Fibroblast of skin of scalp (primary cell): ENCODE data around the gene GPX2. TPM values are rescaled to one million over a fixed set of nuclear protein-coding genes. Genes with fewer than 3 reads are reported as not detected.

Source experiments
- DNase-seq: peaks from one replicate; pipeline ENCODE4 v3.0.0-alpha.2; 2013
- polyA plus RNA-seq, 2 experiments: library from polyadenylated mRNA; unstranded; fragments of 120-200 nt; gene quantifications; one replicate each; pipeline ENCODE4 v1.2.1, GENCODE V29; 2013; ENCODE audit not compliant: insufficient read length in 2 of 2

The GPX2 gene
- polyA plus RNA-seq (2013, experiment 1 of 2; ENCODE audit: insufficient read length) = not detected
- 0.22 TPM for polyA plus RNA-seq (2013, experiment 2 of 2; ENCODE audit: insufficient read length)

DNA sequence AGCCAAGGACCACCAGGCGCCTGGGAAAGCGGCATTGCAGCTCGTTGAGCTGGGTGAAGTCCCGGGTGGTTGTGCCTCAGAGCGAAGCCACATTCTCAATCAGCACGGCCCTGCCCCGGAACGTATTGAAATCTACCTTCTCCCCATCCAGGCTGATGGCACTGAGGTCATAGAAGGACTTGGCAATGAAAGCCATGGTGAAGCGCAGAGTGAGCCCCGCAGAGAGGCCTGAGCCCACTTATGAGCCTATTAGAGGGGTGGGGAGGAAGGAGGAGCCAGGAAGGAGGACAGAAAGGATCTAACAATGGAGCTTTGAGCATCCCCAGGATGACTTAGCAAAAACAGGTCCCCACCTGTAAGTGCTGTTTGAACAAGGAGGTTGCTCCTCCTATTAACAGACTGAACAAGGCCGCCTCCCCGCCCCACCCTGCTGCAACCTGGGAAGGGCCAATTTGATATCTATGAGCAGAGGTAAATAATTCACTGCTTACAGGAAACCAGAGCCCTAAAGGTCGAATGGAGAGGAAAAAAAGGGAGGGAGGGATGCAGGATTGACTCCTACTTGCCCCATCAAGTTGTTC lies at the start of gene GPX2:
GPX2 (minus strand) TSS at position 215 of the 581 bp plus-strand sequence; CDS start at position 196, 19 bp downstream.
- no peak for DNase-seq

- DNase-seq = no peak
Measured at GRCh38 chr14:64990939-64991338, 48.4 kb upstream of the GPX2 start.

GRCh38 chr14:64990296-64990695 lies 47.8 kb upstream of the GPX2 start:
- DNase-seq = no peak

DNA sequence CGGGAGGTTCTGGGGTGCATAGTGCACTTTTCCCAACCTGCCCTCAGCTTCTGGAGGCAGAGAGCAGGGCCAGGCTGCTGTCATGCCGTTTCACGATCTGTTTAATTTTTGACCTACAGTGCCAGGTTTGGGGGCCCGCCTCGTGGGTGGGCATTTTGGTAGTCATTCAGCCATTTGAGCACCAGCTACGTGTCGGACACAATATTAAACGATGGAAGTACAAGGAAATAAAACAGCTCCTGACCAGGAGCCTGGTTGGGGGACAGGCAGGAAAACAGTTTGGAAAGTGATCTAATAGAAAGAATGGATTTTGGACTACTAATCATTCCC lies 44.9 kb upstream of the GPX2 start:
- no peak for DNase-seq

DNA sequence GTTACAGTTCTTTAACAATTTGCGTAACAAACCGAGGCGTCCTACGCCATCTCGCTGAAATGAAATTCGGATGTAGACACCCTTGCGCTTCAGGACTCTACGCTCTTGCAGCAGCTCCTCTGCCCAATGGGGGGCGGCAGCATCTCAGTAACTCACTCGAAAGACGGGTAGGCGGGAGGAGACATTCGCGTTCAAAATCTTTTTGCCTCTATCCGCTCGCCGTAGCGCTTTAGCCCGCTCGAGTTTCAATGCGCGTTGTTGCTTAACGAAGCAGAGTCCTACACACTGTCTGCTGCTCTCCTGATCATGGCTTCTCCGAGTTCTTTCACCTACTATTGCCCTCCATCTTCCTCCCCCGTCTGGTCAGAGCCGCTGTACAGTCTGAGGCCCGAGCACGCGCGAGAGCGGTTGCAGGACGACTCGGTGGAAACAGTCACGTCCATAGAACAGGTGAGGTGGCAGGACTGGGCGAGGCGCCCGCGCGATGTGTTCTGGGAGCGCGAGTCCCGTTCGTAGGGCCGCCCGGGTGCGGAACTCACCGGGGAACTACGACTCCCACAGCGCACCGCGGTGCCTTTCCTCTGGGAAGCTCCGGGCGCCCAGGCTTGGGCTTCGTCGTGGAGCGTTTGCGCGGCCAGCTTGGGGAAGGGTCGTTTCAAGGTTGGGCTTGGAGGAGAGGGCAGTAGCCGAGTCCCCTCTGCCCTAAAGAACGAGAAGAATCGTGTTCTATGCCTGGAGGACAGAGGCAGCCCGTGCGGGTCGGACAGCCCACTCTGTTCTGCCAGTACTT lies 44.3 kb upstream of the GPX2 start, which contains the start of gene FNTB:
FNTB (plus strand) TSS at position 248 of the 790 bp plus-strand sequence; CDS start at position 307, 59 bp downstream.
- DNase-seq = peak; percentile 98

- DNase-seq = peak; percentile 56
Measured at GRCh38 chr14:64983439-64984310, 41.1 kb upstream of the GPX2 start.

GRCh38 chr14:64979336-64980074 lies 37.0 kb upstream of the GPX2 start:
- DNase-seq = peak; percentile 35

DNA sequence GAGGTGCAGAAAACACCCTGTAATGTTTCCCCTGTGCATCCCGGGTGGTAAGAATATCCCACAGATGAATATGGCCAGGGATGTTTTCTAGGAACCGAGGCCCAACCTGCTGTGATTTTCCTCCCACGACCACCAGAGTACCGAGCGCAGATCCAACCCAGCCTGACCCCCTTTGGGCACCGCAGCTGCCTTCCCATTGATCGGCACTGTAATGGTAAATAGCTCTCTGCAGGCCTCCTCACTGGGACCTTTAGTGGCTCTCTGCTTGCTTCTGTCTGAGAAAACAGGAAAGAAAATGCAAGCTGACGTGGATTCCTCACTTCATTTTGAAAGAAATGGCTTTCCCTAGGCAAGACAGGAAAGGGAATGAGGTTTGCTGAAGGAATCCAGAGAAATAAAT lies 32.0 kb upstream of the GPX2 start:
- no peak for DNase-seq

- DNase-seq = no peak
Measured at GRCh38 chr14:64973826-64974225, 31.3 kb upstream of the GPX2 start.

GRCh38 chr14:64973026-64973442 lies 30.5 kb upstream of the GPX2 start:
- DNase-seq = no peak

GRCh38 chr14:64971943-64972791 lies 29.6 kb upstream of the GPX2 start, which contains the start of gene RAB15:
TSS of gene RAB15 (minus strand) at chr14:64972336. CDS start at chr14:64972076, 260 bp downstream.
- DNase-seq = peak; percentile 40

- DNase-seq = no peak
Measured at GRCh38 chr14:64971491-64971942, 29.0 kb upstream of the GPX2 start.

DNA sequence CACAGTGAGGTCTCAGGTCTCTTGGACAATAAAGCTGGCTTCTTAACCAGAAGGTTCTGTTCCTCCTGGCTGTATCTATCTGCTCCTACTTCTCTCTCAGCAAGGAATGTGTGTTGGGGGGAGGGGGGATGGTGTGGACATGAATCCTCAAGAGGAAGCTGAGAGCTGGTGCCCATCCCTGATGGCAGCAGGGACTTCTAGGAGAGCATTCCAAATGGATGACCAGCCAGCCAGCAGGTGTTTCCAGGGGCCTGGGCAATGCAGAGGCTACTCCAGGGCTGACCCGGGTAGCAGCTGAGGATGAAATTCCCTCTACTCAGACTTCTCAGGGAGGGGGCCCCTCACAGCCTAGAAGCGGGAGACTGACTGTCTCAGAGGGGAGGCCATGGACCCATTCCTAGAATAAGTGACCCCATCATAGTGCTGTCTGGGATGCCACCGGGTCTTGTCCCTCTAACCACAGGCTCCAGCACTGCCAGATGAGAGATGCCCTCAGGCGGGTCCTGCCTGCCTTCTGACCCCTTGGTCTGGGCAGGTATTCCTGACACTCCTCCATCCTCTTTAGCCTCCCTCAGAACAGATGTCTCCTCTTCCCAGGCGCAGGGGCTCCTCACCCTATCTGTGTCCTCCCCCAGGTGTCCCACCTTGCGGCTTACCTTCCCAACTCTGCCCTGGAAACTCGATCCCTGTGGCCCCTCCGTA lies 28.4 kb upstream of the GPX2 start:
- DNase-seq = peak; percentile 33

DNA sequence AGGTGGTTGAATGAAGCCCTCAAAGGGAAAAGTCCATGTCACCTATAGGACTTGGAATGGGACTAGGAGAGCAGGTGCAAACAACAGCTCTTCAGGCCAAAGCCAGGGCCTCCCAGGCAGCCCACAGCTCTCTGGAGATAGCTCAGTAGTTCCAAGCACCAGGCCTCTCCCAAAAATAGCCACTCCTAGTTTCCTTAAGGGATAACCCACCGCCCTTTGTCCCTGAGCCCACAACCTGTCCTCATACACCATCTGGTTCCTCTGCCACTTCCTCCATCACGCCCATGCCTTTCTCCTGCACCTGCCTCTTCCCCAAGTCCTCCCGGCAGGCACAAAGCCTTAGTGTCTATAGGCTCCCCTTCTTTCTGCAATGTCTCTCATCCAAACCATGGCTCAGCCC lies 27.5 kb upstream of the GPX2 start:
- DNase-seq = no peak

- DNase-seq = peak; percentile 56
Measured at GRCh38 chr14:64968651-64969050, 26.1 kb upstream of the GPX2 start.

GRCh38 chr14:64968167-64968566 lies 25.6 kb upstream of the GPX2 start:
- DNase-seq = peak; percentile 42

- DNase-seq = no peak
Measured at GRCh38 chr14:64966976-64967375, 24.4 kb upstream of the GPX2 start.

- no peak for DNase-seq
Measured at GRCh38 chr14:64965356-64966000, 22.9 kb upstream of the GPX2 start.

DNA sequence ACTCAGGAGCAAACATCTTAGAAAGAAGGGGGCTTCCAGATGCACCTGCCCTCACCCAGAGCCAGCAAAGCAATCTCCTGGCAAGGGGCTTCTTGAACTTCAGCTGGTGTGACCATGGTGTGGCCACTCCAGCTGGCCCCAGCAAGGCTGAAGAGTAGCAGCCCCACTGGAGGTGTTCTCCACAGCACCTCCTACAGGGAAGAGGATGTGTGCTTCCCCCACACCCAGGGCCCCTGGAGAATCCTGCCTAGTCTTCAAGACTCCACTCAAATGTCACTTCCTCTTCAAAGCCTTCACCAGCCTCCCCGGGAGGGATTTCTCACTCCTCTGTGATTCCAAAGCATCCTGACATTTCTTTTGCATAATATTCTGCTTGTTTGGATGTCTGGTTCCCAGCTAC lies 21.1 kb upstream of the GPX2 start:
- no peak for DNase-seq

DNA sequence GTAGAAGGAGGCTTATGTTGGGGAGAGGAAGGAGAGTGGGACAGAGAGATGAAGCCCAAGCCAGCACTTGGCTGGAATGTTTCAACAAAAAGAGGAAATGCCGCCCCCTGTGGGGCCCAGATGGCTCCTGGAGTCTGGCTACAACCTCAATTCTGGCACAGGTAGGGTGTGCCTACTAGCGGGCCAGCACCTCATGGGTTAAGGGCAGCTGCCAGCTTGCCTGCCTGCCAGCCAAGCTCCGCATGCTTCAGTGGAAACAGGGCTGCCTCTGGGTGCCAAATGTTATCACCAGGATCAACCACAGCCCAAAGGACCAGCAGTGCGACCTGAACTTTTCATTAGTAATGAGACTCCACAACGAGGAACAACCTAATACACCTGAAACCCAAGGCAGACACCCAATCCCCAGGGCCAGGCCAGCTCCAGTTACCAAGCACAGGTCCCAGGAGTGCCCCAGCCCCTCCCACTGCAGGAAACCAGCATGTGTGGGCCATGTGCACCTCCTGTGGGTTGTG lies 18.3 kb upstream of the GPX2 start:
- DNase-seq = no peak
